Upper lobe of right lung (tissue), 1 donor: ENCODE data around the gene ECE2. TPM values are rescaled to one million over a fixed set of nuclear protein-coding genes. Genes with fewer than 3 reads are reported as not detected.

Source experiments
- ATAC-seq: fragments of 200-7000 bp; cut with Tn5 transposase; one replicate; pipeline ENCODE4 v1.9.1; 2020; ENCODE audit warnings: mild to moderate bottlenecking, moderate library complexity
- DNase-seq: peaks from one replicate; pipeline ENCODE4 v3.0.0-alpha.2; 2020
- H3K27ac ChIP-seq: fragments of 200-600 bp; one replicate; pipeline ENCODE4 v1.8.0; 2022
- H3K27me3 ChIP-seq: fragments of 200-600 bp; one replicate; pipeline ENCODE4 v1.8.0; 2022; ENCODE audit warnings: mild to moderate bottlenecking
- H3K36me3 ChIP-seq: fragments of 200-600 bp; one replicate; pipeline ENCODE4 v1.8.0; 2022
- H3K4me1 ChIP-seq: fragments of 200-600 bp; one replicate; pipeline ENCODE4 v1.8.0; 2022
- H3K4me3 ChIP-seq: fragments of 200-600 bp; one replicate; pipeline ENCODE4 v1.8.0; 2022; ENCODE audit warnings: mild to moderate bottlenecking
- H3K9me3 ChIP-seq: fragments of 200-600 bp; one replicate; pipeline ENCODE4 v1.8.0; 2022
- CTCF ChIP-seq: fragments of 200-600 bp; IDR thresholded peaks from one replicate; pipeline ENCODE4 v1.8.0; 2022; ENCODE audit warnings: antibody characterized with exemption
- intact Hi-C: fragments of 100-400 bp; cut with DNase I; formaldehyde crosslinking; loops from one replicate; pipeline ENCODE4 v1.11.0; 2022
- total RNA-seq: library from RNA; stranded (reverse); fragmentation: NEBNext Ultra II Directional; extraction: Animal tissue kit (Norgen Biotek cat#: 25700); gene quantifications from one replicate; pipeline ENCODE4 v1.2.1, GENCODE V29; 2021
- donor health status: DM: no; HTN: yes; CAD: no; lungs with severe emphysema.

ECE2 gene
- total RNA-seq, 1 donor from 2014 or later: not detected

- no peak for TF ChIP-seq CTCF
- Histone ChIP-seq H3K9me3 (no peaks in the 10 kb centered on the region), H3K27ac (peak overlapping the region; percentile 90), H3K27me3 (no peaks in the 10 kb centered on the region), H3K4me3 (peak overlapping the region; percentile 85), H3K4me1 (peaks cover 40% of the 10 kb centered on the region), H3K36me3 (peaks cover 39% of the 10 kb centered on the region)
- DNase-seq (no peak), ATAC-seq (no peak)
- intact Hi-C loops: no loop called here
Measured at GRCh38 chr3:184315543-184315867, 39.7 kb downstream of the ECE2 start.

- intact Hi-C loops: no loop called here
- H3K27ac ChIP-seq: peak overlapping the region; percentile 90
- H3K36me3 ChIP-seq: peaks cover 45% of the 10 kb centered on the region
- no peaks in the 10 kb centered on the region for H3K9me3 ChIP-seq
- H3K27me3 ChIP-seq: no peaks in the 10 kb centered on the region
- ATAC-seq: no peak
- TF ChIP-seq CTCF: no peak
- no peak for DNase-seq
- peak overlapping the region; percentile 85 for H3K4me3 ChIP-seq
- H3K4me1 ChIP-seq: peaks cover 46% of the 10 kb centered on the region
Measured at GRCh38 chr3:184315871-184316661, 40.2 kb downstream of the ECE2 start.

- peaks cover 49% of the 10 kb centered on the region for H3K4me1 ChIP-seq
- intact Hi-C loops: no loop called here
- DNase-seq (no peak), ATAC-seq (no peak)
- no peak overlapping the region for H3K27ac ChIP-seq
- no peaks in the 10 kb centered on the region for H3K9me3 ChIP-seq
- H3K4me3 ChIP-seq: peak overlapping the region; percentile 85
- TF ChIP-seq CTCF: no peak
- peaks cover 52% of the 10 kb centered on the region for H3K36me3 ChIP-seq
- no peaks in the 10 kb centered on the region for H3K27me3 ChIP-seq
Measured at GRCh38 chr3:184316792-184317191, 41.0 kb downstream of the ECE2 start.

- DNase-seq: no peak
- no peaks in the 10 kb centered on the region for H3K9me3 ChIP-seq
- peaks cover 53% of the 10 kb centered on the region for H3K4me1 ChIP-seq
- no peaks in the 10 kb centered on the region for H3K27me3 ChIP-seq
- H3K36me3 ChIP-seq: peaks cover 56% of the 10 kb centered on the region
- H3K27ac ChIP-seq: no peak overlapping the region
- no peak overlapping the region for H3K4me3 ChIP-seq
- intact Hi-C loops: no loop called here
- TF ChIP-seq CTCF: no peak
- no peak for ATAC-seq
Measured at GRCh38 chr3:184317201-184317600, 41.4 kb downstream of the ECE2 start.

GRCh38 chr3:184320104-184320445 is 44.3 kb downstream of the ECE2 start:
- Histone ChIP-seq H3K4me1 (peaks cover 54% of the 10 kb centered on the region), H3K27me3 (no peaks in the 10 kb centered on the region), H3K4me3 (peak overlapping the region; percentile 29), H3K27ac (peak overlapping the region; percentile 81), H3K9me3 (no peaks in the 10 kb centered on the region), H3K36me3 (peaks cover 85% of the 10 kb centered on the region)
- no peak for TF ChIP-seq CTCF
- ATAC-seq (peak; percentile 91), DNase-seq (peak; percentile 98)
- intact Hi-C loops: no loop called here

GRCh38 chr3:184321666-184322065 is 45.8 kb downstream of the ECE2 start:
- Histone ChIP-seq H3K36me3 (peaks cover 90% of the 10 kb centered on the region), H3K4me1 (peaks cover 47% of the 10 kb centered on the region)

More at GRCh38 chr3:184321666-184322065, 45.8 kb downstream of the ECE2 start:
- Histone ChIP-seq H3K9me3 (no peaks in the 10 kb centered on the region), H3K27me3 (no peaks in the 10 kb centered on the region), H3K4me3 (no peak overlapping the region), H3K27ac (no peak overlapping the region)
- DNase-seq (no peak), ATAC-seq (no peak)
- intact Hi-C loops: no loop called here
- TF ChIP-seq CTCF: no peak
